HG02588 (cell line): ENCODE results near the gene CAPN3.
A peak's percentile ranks its signal among the peaks of the same experiment; 100 is the strongest.

Experiments used
- ATAC-seq: cut with Tn5 transposase; IDR thresholded peaks from one replicate; pipeline ENCODE4 v1.9.1; 2021; ENCODE audit warnings: mild to moderate bottlenecking, moderate library complexity; ENCODE audit not compliant: unreplicated experiment

The CAPN3 gene

GRCh38 chr15:42449770-42450424 lies 90.6 kb downstream of the CAPN3 start:
- no peak for ATAC-seq

GRCh38 chr15:42450425-42450790 lies 91.1 kb downstream of the CAPN3 start:
- ATAC-seq: no peak

DNA sequence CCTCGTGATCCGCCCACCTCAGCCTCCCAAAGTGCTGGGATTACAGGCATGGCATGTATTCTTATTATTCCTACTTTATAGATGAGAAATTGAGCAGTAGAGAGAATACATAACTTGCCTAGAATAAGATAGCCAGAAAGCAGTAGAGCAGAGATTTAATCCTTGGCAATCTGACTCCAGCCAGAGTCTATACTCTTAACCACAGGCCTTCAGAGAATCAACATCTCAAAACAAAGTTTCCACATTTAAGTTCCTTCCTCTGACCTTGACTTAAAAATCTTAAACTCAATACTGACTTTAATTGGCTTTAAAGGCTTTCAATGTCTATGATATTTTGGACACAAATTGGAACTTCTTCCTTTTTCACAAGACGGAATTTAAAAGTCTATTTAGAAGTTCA lies 94.5 kb downstream of the CAPN3 start:
- ATAC-seq: no peak

GRCh38 chr15:42456531-42456930 lies 97.2 kb downstream of the CAPN3 start:
- no peak for ATAC-seq

- ATAC-seq: no peak
These were observed 97.7 kb downstream of the CAPN3 start for GRCh38 chr15:42456971-42457370.

GRCh38 chr15:42457445-42458442 lies 98.4 kb downstream of the CAPN3 start:
- ATAC-seq: peak; percentile 70

DNA sequence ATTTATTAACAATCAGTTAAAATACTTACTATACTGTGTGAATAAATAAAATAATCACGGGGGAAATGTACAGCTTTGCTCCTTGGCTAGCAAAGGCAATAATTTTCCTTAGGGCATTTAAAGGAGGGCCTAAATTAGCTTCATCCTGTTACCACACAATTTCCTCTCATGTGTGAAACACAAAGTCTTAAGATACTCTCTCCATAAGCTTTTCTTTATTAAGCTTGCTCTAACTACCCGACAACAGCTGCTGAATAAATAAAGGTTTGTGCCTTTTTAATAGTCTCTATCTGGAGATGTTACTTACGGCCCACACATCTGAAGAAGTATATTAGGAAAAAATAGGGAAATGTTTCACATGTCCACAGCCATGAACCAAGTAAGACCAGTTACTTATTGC lies 102.0 kb downstream of the CAPN3 start:
- ATAC-seq: no peak
